ENCODE results near the gene SEPHS2.

SEPHS2 gene

GRCh38 chr16:30428055-30428454 is 17.6 kb downstream of the SEPHS2 start:
- DNase-seq: no peak

- no peak for DNase-seq
Observed at GRCh38 chr16:30421010-30421409, 24.7 kb downstream of the SEPHS2 start.

GRCh38 chr16:30418350-30419181 is 27.1 kb downstream of the SEPHS2 start:
- DNase-seq: no peak

- peak; percentile 40 for DNase-seq
Observed at GRCh38 chr16:30417529-30418349, 27.9 kb downstream of the SEPHS2 start.

- no peak for DNase-seq
Observed at GRCh38 chr16:30416624-30417528, 28.8 kb downstream of the SEPHS2 start.

- DNase-seq: no peak
Observed at GRCh38 chr16:30416047-30416603, 29.5 kb downstream of the SEPHS2 start.

GRCh38 chr16:30414159-30414558 is 31.5 kb downstream of the SEPHS2 start:
- no peak for DNase-seq

- DNase-seq: no peak
Observed at GRCh38 chr16:30413112-30413806, 32.4 kb downstream of the SEPHS2 start.

- DNase-seq: peak; percentile 64
Observed at GRCh38 chr16:30409125-30410060, 36.3 kb downstream of the SEPHS2 start.

- no peak for DNase-seq
Observed at GRCh38 chr16:30407804-30408534, 37.7 kb downstream of the SEPHS2 start.

- DNase-seq: peak; percentile 70
Observed at GRCh38 chr16:30407102-30407803, 38.4 kb downstream of the SEPHS2 start, which contains the start of gene ZNF771. Gene ZNF771, plus strand, starts transcription at chr16:30407606. Its CDS starts 448 bp downstream, at chr16:30408054.

GRCh38 chr16:30406795-30407101 is 38.9 kb downstream of the SEPHS2 start:
- no peak for DNase-seq

- no peak for DNase-seq
Observed at GRCh38 chr16:30401768-30402425, 43.8 kb downstream of the SEPHS2 start.

- DNase-seq: no peak
Observed at GRCh38 chr16:30399435-30400186, 46.1 kb downstream of the SEPHS2 start.

- no peak for DNase-seq
Observed at GRCh38 chr16:30398661-30399434, 46.8 kb downstream of the SEPHS2 start.

GRCh38 chr16:30397776-30398660 is 47.7 kb downstream of the SEPHS2 start:
- no peak for DNase-seq

Measured in NCI-H1694 treated with DMSO at 0.1 percent for 48 hours (cell line).